PC-9 (cell line): ENCODE data around the gene CEP78. TPM values are rescaled to one million over a fixed set of nuclear protein-coding genes. Genes with fewer than 3 reads are reported as not detected.

Experiments
- BruUV-seq: library from RNA; stranded (reverse); fragments of 400-500 nt; replicated peaks from 2 replicates; lab custom pipeline; 2021; lab: Mats Ljungman, UMichigan
- CTCF ChIA-PET: fragments of 300-600 bp; sonication (Branson Sonifier 250); formaldehyde crosslinking; loops from one replicate; lab custom pipeline; 2022; ENCODE audit warnings: antibody characterized with exemption; lab: Charles Lee
- POLR2A ChIA-PET: fragments of 300-600 bp; sonication (Branson Sonifier 250); formaldehyde crosslinking; loops from one replicate; lab custom pipeline; 2022; ENCODE audit warnings: antibody characterized with exemption; ENCODE audit not compliant: unreplicated experiment; lab: Charles Lee
- DNase-seq, 2 experiments: peaks; one replicate each; pipeline versions ENCODE4 v3.0.0 to v3.0.0-alpha.2; 2015 to 2022; ENCODE audit warnings: mixed read lengths in 1 of 2
- H2AFZ ChIP-seq: fragments of 200-600 bp; sonication (generic); 2 replicates; pipeline ENCODE4 v1.8.1; 2017; ENCODE audit warnings: antibody characterized with exemption
- H3F3A ChIP-seq: fragments of 200-600 bp; sonication (generic); 2 replicates; pipeline ENCODE4 v1.8.1; 2017; ENCODE audit warnings: antibody characterized with exemption, mild to moderate bottlenecking, low read depth; ENCODE audit not compliant: insufficient read depth
- H3K27ac ChIP-seq: fragments of 200-600 bp; sonication (generic); 2 replicates; pipeline ENCODE4 v1.6.1; 2016; ENCODE audit warnings: mixed run types
- H3K27me3 ChIP-seq: fragments of 200-600 bp; sonication (generic); 2 replicates; pipeline ENCODE4 v1.6.1; 2016; ENCODE audit warnings: low read depth, mixed run types; ENCODE audit not compliant: insufficient read depth
- H3K36me3 ChIP-seq: fragments of 200-600 bp; sonication (generic); 2 replicates; pipeline ENCODE4 v1.6.1; 2016; ENCODE audit warnings: low read depth, mixed run types
- H3K4me1 ChIP-seq: fragments of 200-600 bp; sonication (generic); replicated peaks from 2 replicates; pipeline ENCODE4 v1.6.1; 2016; ENCODE audit warnings: mixed run types; ENCODE audit not compliant: insufficient read depth
- H3K4me2 ChIP-seq: fragments of 200-600 bp; sonication (generic); 2 replicates; pipeline ENCODE4 v1.6.1; 2017; ENCODE audit warnings: mixed run types
- H3K4me3 ChIP-seq: fragments of 200-600 bp; sonication (generic); 2 replicates; pipeline ENCODE4 v1.6.1; 2016; ENCODE audit warnings: mixed run types
- H3K79me2 ChIP-seq: fragments of 200-600 bp; sonication (generic); 2 replicates; pipeline ENCODE4 v1.6.1; 2017; ENCODE audit warnings: low read depth, mixed run types
- H3K9me2 ChIP-seq: fragments of 200-600 bp; sonication (generic); 2 replicates; pipeline ENCODE4 v1.8.1; 2017; ENCODE audit warnings: mild to moderate bottlenecking; ENCODE audit not compliant: insufficient read depth
- H3K9me3 ChIP-seq: fragments of 200-600 bp; sonication (generic); 2 replicates; pipeline ENCODE4 v1.8.1; 2016; ENCODE audit warnings: low read depth; ENCODE audit not compliant: insufficient read depth
- H4K20me1 ChIP-seq: fragments of 200-600 bp; sonication (generic); 2 replicates; pipeline ENCODE4 v1.8.1; 2017; ENCODE audit not compliant: insufficient read depth
- EZH2 ChIP-seq: fragments of 200-600 bp; sonication (generic); IDR thresholded peaks from 2 replicates; pipeline ENCODE4 v1.8.0; 2017; ENCODE audit warnings: antibody characterized with exemption, low read depth
- intact Hi-C: fragments of 100-400 bp; cut with micrococcal nuclease; formaldehyde crosslinking; loops from one replicate; pipeline ENCODE4 v1.10.0; 2022; ENCODE audit not compliant: unreplicated experiment
- total RNA-seq: library from RNA; stranded (reverse); gene quantifications from 2 replicates; pipeline ENCODE4 v1.2.3, GENCODE V29; 2021
- TF ChIP-seq, protein P1 (sequence below): fragments of 200-600 bp; sonication (generic); conservative IDR thresholded peaks from 2 replicates; pipeline ENCODE4 v1.6.1; 2017; ENCODE audit warnings: mixed run types, antibody characterized with exemption, mild to moderate bottlenecking, moderate library complexity

Gene CEP78
- total RNA-seq, 1 experiment from 2014 or later, result 37.8 TPM

DNA sequence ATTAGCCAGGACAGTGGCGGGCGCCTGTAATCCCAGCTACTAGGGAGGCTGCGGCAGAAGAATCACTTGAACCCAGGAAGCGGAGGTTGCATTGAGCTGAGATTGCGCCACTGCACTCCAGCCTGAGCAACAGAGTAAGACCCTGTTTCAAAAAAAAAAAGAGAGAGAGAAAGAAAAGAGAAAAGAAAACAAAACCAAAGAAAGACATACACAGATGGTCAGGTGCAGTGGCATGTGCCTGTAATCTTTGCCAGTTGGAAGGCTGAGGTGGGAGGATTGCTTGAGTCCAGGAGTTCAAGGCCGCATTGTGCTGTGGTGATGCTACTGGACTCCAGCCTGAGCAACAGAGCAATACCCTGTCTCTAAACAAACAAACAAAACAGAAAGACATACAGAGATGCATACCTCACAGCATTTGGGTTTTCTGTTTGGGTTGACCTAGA is 51.1 kb downstream of the CEP78 start:
- TF ChIP-seq, protein P1, sequence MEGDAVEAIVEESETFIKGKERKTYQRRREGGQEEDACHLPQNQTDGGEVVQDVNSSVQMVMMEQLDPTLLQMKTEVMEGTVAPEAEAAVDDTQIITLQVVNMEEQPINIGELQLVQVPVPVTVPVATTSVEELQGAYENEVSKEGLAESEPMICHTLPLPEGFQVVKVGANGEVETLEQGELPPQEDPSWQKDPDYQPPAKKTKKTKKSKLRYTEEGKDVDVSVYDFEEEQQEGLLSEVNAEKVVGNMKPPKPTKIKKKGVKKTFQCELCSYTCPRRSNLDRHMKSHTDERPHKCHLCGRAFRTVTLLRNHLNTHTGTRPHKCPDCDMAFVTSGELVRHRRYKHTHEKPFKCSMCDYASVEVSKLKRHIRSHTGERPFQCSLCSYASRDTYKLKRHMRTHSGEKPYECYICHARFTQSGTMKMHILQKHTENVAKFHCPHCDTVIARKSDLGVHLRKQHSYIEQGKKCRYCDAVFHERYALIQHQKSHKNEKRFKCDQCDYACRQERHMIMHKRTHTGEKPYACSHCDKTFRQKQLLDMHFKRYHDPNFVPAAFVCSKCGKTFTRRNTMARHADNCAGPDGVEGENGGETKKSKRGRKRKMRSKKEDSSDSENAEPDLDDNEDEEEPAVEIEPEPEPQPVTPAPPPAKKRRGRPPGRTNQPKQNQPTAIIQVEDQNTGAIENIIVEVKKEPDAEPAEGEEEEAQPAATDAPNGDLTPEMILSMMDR, result no peak
- no peak for TF ChIP-seq EZH2
- Histone ChIP-seq H3K27ac (no peak overlapping the region), H3K4me2 (no peak overlapping the region), H3K9me2 (no peaks in the 10 kb centered on the region), H3K4me3 (no peak overlapping the region), H3K9me3 (no peaks in the 10 kb centered on the region), H3K36me3 (no peaks in the 10 kb centered on the region), H3F3A (no peaks in the 10 kb centered on the region), H3K79me2 (no peaks in the 10 kb centered on the region), H3K27me3 (no peaks in the 10 kb centered on the region), H4K20me1 (no peaks in the 10 kb centered on the region), H3K4me1 (no peaks in the 10 kb centered on the region), H2AFZ (no peak overlapping the region)
- POLR2A ChIA-PET, result no interaction called here
- intact Hi-C loops, result no loop called here
- no peak for DNase-seq
- BruUV-seq, result no TSS peak
- CTCF ChIA-PET, result no interaction called here

DNA sequence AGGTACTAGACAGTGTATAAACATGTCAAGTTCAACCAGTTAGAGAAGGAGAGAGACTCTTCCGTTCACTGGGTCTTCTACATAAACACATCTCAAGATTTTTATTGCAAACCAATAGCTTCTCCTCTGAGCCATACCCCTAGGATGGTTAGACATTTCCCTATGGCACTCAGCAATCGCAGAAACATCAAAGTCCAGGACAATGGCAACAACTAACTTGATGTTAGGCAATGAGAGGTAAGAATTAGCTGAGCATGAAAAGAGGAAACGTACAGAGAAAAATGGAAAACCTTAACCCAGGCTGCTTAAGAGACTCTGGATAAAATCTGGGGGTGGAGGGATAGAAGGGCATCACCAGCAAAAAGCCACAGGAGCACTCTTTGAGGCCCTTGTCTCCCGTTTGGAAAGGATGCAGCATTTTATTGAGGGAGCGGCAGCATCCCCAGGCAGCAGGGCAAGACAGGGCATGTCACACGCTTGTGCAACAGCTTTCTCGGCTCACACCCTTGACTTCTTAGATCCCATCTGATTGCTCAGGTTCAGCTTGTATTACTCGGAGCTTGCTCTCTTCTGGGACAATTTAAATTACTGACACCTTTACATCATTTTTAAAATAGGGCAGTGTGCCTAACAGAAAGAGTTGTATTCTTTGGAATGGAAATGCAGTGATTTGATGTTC is 52.5 kb downstream of the CEP78 start:
- BruUV-seq, result no TSS peak
- Histone ChIP-seq H3K4me3 (no peak overlapping the region), H2AFZ (no peak overlapping the region), H3K4me1 (no peaks in the 10 kb centered on the region), H3K79me2 (no peaks in the 10 kb centered on the region), H3K9me2 (no peaks in the 10 kb centered on the region), H3F3A (no peaks in the 10 kb centered on the region), H3K4me2 (no peak overlapping the region), H3K36me3 (no peaks in the 10 kb centered on the region), H3K27ac (no peak overlapping the region), H3K27me3 (no peaks in the 10 kb centered on the region), H4K20me1 (no peaks in the 10 kb centered on the region), H3K9me3 (no peaks in the 10 kb centered on the region)
- ChIA-PET POLR2A (no interaction called here), CTCF (no interaction called here)
- intact Hi-C loops, result no loop called here
- no peak for DNase-seq
- TF ChIP-seq EZH2, result no peak
- TF ChIP-seq, protein P1, result no peak

DNA sequence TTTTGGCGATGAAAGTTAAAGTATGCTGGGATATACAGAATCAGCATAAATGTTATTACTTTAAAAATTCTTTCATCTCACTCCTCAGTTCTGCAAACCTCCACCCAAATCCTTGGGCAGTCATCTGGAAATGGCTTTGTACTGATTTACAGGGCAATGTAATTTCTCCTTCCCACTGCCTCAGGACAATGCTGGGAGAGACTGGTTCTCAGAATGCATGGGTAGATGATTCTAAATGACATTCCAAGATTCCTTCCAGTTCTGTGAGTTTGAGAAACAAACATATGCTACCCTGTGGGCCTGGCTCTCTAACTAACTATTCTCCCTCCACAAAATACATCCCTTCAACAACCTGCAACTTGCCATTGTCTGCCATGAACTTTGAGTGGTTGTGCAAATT is 53.6 kb downstream of the CEP78 start:
- intact Hi-C loops, result no loop called here
- H3K4me3 ChIP-seq, result no peak overlapping the region
- H3K27me3 ChIP-seq, result no peaks in the 10 kb centered on the region
- no peak for DNase-seq
- CTCF ChIA-PET, result no interaction called here
- H2AFZ ChIP-seq, result no peak overlapping the region
- H3K79me2 ChIP-seq, result no peaks in the 10 kb centered on the region
- no peaks in the 10 kb centered on the region for H3K9me2 ChIP-seq
- POLR2A ChIA-PET, result no interaction called here
- no peaks in the 10 kb centered on the region for H3F3A ChIP-seq
- H3K4me1 ChIP-seq, result no peaks in the 10 kb centered on the region
- H3K36me3 ChIP-seq, result no peaks in the 10 kb centered on the region
- TF ChIP-seq EZH2, result no peak
- TF ChIP-seq, protein P1, result no peak
- H4K20me1 ChIP-seq, result no peaks in the 10 kb centered on the region
- H3K27ac ChIP-seq, result no peak overlapping the region
- no peaks in the 10 kb centered on the region for H3K9me3 ChIP-seq
- no TSS peak for BruUV-seq
- H3K4me2 ChIP-seq, result no peak overlapping the region
